ENCODE data around the gene ANKRD10. TPM values are rescaled to one million over a fixed set of nuclear protein-coding genes. Genes with fewer than 3 reads are reported as not detected.

ANKRD10 gene
- total RNA-seq, 4 donors from 2014 or later, result 89.6 to 120 (median 110) TPM

DNA sequence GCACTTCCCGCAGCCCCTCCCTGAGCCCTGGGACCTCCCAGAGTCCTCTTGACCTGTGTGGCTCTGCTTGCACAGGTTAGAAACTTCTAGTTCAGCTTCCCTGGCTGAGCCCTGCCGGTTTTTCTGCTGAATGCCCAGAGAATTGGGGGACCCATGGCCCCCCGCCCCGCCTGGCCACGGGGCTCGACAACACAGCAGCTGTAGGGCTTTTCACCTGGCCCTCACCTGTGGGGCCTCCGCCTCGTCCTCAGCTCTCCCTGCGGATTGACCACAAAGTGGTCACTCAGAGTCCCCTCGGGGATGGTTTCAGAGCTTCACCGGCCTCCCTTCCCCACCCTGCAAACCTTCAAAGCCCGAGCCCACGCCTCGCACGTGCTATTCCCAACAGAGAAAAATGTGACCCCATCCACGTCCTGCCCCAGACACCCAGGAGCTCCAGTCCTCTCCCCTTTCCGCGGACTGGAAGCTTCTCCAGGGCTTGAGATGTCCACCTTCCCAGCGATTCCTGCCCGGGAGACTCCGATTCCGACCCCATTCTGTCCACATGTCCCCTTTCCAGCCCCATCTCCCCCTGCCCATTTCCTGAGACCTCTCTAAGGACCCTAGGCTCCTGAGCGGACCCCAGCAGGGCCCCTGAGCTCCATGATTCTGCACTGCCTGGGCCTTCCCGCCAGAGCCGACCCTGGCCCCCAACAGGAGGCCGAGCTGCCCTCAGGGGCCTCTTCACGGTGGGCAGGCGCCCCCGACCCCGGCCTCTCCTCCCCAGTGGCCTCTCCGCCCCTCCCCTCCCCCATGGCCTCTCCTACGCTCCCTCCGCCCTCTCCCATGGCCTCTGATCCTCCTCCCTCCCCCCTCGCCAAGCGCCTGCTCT lies 41.9 kb downstream of the ANKRD10 start:
- peaks cover 28 to 53% (median 45%) of the 10 kb centered on the region in 4 donors for H3K4me1 ChIP-seq
- H3K9me3 ChIP-seq, result no peaks in the 10 kb centered on the region
- no peak overlapping the region for H3K4me3 ChIP-seq
- DNase-seq (ENCODE audit: extremely low spot score), result no peak
- peak overlapping the region in 1 of 4 donors; percentile 84 for H3K27ac ChIP-seq (replicated peaks in 1 of 4)
- intact Hi-C loops (cut with DNase I), result loop anchor here (5.0 kb wide), 1 partner anchor 34 kb away; no protein-coding TSS in a partner anchor
- TF ChIP-seq POLR2A (IDR thresholded peaks at IDR 0.05; ENCODE audit: low read depth) (no peak), POLR2AphosphoS5 (IDR thresholded peaks at IDR 0.05) (no peak), EP300 (IDR thresholded peaks at IDR 0.05) (no peak)
- TF ChIP-seq, protein P1, sequence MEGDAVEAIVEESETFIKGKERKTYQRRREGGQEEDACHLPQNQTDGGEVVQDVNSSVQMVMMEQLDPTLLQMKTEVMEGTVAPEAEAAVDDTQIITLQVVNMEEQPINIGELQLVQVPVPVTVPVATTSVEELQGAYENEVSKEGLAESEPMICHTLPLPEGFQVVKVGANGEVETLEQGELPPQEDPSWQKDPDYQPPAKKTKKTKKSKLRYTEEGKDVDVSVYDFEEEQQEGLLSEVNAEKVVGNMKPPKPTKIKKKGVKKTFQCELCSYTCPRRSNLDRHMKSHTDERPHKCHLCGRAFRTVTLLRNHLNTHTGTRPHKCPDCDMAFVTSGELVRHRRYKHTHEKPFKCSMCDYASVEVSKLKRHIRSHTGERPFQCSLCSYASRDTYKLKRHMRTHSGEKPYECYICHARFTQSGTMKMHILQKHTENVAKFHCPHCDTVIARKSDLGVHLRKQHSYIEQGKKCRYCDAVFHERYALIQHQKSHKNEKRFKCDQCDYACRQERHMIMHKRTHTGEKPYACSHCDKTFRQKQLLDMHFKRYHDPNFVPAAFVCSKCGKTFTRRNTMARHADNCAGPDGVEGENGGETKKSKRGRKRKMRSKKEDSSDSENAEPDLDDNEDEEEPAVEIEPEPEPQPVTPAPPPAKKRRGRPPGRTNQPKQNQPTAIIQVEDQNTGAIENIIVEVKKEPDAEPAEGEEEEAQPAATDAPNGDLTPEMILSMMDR (IDR thresholded peaks at IDR 0.05), result no peak
- H3K36me3 ChIP-seq, result no peaks in the 10 kb centered on the region
- 89% methylated on average over 31 of the region's 35 CpGs for WGBS
- H3K27me3 ChIP-seq, result no peaks in the 10 kb centered on the region

DNA sequence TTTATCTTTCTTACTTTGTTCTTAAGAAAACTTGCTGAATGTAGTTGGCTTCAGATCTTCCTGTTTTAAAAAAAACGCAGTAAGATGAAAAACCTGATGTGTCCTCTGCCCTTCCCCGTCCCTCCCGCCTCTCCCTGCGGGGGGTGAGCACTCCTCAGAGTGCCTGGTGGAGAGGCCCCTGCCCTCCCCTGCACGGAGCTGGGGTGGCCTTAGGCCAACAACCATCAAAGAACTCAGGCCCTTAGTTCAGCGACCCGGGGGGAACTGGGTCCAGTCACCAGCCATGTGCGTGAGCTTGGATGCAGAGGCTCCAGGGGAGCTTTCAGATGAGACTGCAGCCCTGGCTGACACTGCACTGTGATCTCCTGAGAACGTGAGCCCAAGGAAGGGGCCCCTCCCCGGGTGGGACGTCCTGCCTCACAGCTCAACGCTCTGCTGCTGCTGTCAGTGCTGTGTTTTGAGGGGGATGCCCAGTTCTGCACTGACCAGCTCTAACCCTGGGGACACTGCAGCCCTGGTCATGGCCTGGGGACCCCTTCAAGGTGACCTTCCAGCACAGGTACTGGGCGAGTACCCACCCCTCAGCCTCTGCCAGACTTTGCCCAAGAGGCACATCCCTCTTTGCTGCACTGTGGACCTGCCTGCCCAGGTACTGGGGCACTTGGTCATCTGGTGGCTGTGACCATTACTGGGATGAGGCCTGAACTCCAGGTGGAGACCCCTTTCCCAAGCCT lies 42.7 kb downstream of the ANKRD10 start:
- no peak for TF ChIP-seq EP300 (IDR thresholded peaks at IDR 0.05)
- TF ChIP-seq, protein P1 (IDR thresholded peaks at IDR 0.05), result no peak
- no peak for TF ChIP-seq POLR2A (IDR thresholded peaks at IDR 0.05; ENCODE audit: low read depth)
- TF ChIP-seq POLR2AphosphoS5 (IDR thresholded peaks at IDR 0.05), result no peak
- Histone ChIP-seq H3K4me3 (no peak overlapping the region), H3K27me3 (no peaks in the 10 kb centered on the region), H3K27ac (replicated peaks in 1 of 4) (peak overlapping the region in 3 of 4 donors; percentile 28 to 92 (median 84)), H3K4me1 (peaks cover 28 to 53% (median 45%) of the 10 kb centered on the region in 4 donors), H3K36me3 (no peaks in the 10 kb centered on the region), H3K9me3 (no peaks in the 10 kb centered on the region)
- no peak for DNase-seq (ENCODE audit: extremely low spot score)
- 72% methylated on average over 7 of the region's 13 CpGs for WGBS
- intact Hi-C loops (cut with DNase I), result loop anchor here (5.0 kb wide), 1 partner anchor 35 kb away; no protein-coding TSS in a partner anchor

DNA sequence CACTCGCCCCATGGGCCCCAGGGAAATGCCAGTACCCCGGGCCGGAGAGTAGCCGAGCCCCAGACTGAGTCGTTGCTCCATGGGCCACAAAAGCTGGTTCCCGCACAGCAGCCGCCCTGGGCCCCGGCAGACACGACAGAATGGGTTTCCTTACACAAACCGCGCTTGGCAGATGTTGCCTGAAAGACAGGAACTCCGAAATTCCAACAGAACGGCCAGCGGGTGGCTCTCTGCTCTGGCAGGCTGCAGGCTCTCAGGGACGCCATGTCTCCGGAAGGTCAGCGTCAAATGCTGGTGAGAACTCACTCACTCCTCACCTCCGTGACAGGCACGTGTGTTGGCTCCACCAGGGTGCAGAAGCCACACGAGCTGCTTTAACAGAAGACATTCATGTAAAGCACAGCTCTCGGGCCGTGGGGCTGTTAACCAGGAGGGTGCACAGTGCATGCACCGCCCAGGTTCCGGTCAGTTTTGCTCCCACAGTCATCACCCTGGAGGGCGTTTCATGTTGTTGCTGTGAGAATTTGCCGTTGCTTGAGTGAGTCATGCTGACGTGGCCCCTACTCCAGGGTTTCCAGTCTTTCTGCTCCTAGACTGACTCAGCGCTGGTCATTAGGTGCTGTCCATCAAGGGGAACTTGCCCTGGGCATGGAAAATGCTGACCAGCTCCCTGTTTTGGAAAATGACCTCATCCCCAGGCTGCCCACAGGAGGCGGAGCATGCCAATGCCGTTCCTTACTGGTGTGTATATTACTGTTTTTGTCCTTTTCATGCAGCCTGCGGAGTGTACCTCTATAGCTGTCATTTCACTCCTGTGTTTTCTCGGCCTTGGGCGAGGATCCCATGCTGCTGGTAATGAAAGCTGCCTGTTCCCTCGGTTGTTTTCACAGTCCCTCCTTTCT lies 44.8 kb downstream of the ANKRD10 start:
- Histone ChIP-seq H3K4me1 (peaks cover 24 to 48% (median 41%) of the 10 kb centered on the region in 4 donors), H3K9me3 (no peaks in the 10 kb centered on the region), H3K27ac (replicated peaks in 1 of 4) (peak overlapping the region; percentile 83 to 92 (median 86)), H3K27me3 (no peaks in the 10 kb centered on the region), H3K4me3 (peak overlapping the region; percentile 38 to 51 (median 42)), H3K36me3 (no peaks in the 10 kb centered on the region)
- WGBS, result 32% methylated on average over 25 of the region's 34 CpGs
- TF ChIP-seq POLR2A (IDR thresholded peaks at IDR 0.05; ENCODE audit: low read depth) (peak; percentile 32), POLR2AphosphoS5 (IDR thresholded peaks at IDR 0.05) (peak; percentile 93 to 95), EP300 (IDR thresholded peaks at IDR 0.05) (no peak)
- TF ChIP-seq, protein P1 (IDR thresholded peaks at IDR 0.05), result peak in 1 of 3 experiments; percentile 24
- intact Hi-C loops (cut with DNase I), result loop anchor here (5.0 kb wide), 1 partner anchor 37 kb away; no protein-coding TSS in a partner anchor
- peak; percentile 98 for DNase-seq (ENCODE audit: extremely low spot score)

DNA sequence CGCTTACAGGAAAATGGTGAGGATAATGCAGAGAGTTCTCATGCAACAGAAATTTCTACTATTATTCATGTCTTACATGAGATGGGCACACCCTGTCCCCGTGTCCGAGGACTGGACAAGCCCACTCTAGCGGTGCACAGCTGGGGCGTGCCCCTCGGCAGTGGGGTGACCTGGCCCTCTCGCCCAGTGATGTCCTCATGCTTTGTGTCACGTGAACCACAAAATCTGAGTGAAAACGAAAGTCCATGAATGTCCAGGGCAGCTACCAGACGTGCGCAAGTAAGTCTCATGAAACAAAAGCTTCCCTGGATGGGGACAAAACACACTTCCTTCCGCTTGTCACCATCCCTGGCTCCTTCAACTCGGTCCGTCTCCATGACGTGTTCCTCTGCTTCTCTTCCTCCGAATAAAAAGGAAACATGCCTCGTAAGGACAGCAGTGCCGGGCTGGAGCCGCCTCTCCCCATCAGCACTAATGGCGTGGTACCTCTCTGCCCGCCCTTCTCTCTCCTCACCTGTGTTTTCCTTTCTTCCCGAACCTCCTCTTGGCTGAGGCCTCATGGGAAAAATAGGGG lies 45.6 kb downstream of the ANKRD10 start:
- WGBS, result 81% methylated on average over 21 of the region's 22 CpGs
- H3K4me1 ChIP-seq, result peaks cover 21 to 41% (median 33%) of the 10 kb centered on the region in 4 donors
- H3K36me3 ChIP-seq, result no peaks in the 10 kb centered on the region
- no peak for DNase-seq (ENCODE audit: extremely low spot score)
- intact Hi-C loops (cut with DNase I), result no loop called here
- H3K4me3 ChIP-seq, result peak overlapping the region; percentile 38 to 51 (median 42)
- no peaks in the 10 kb centered on the region for H3K27me3 ChIP-seq
- H3K27ac ChIP-seq (replicated peaks in 1 of 4), result peak overlapping the region; percentile 83 to 92 (median 86)
- TF ChIP-seq POLR2A (IDR thresholded peaks at IDR 0.05; ENCODE audit: low read depth) (no peak), POLR2AphosphoS5 (IDR thresholded peaks at IDR 0.05) (peak; percentile 42 to 57)
- H3K9me3 ChIP-seq, result no peaks in the 10 kb centered on the region
